HEK293T (cell line): ENCODE data around the gene ZHX3.

Source experiments
- CTCF ChIA-PET: fragments of 350-600 bp; formaldehyde crosslinking; extraction: SDS; loops from one replicate; lab custom pipeline; 2021; ENCODE audit warnings: antibody characterized with exemption, inconsistent platforms; lab: Yijun Ruan, JAX
- POLR2A ChIA-PET: fragments of 350-600 bp; formaldehyde crosslinking; extraction: SDS; loops from one replicate; lab custom pipeline; 2020; ENCODE audit warnings: antibody characterized with exemption, inconsistent platforms; lab: Yijun Ruan, JAX
- DNase-seq: peaks from one replicate; pipeline ENCODE4 v3.0.0; 2012; ENCODE audit warnings: mixed read lengths; ENCODE audit errors: extremely low spot score
- ARNT ChIP-seq: fragments of 450-650 bp; IDR thresholded peaks from 2 replicates; pipeline ENCODE4 v1.6.1; 2017; ENCODE audit warnings: mild to moderate bottlenecking
- BHLHE40 ChIP-seq: fragments of 450-650 bp; IDR thresholded peaks from 2 replicates; pipeline ENCODE4 v1.6.1; 2016; ENCODE audit warnings: mild to moderate bottlenecking, moderate library complexity, borderline replicate concordance
- CTBP1 ChIP-seq: fragments of 450-650 bp; IDR thresholded peaks from 2 replicates; pipeline ENCODE4 v1.6.1; 2016; ENCODE audit warnings: borderline replicate concordance
- ELF4 ChIP-seq: fragments of 450-650 bp; IDR thresholded peaks from 2 replicates; pipeline ENCODE4 v1.6.1; 2017; ENCODE audit warnings: antibody characterized with exemption
- FOXA1 ChIP-seq: fragments of 450-650 bp; IDR thresholded peaks from 2 replicates; pipeline ENCODE4 v1.6.1; 2016; ENCODE audit warnings: mild to moderate bottlenecking
- FOXK2 ChIP-seq: fragments of 450-650 bp; IDR thresholded peaks from 2 replicates; pipeline ENCODE4 v1.6.1; 2016; ENCODE audit warnings: mild to moderate bottlenecking
- FOXM1 ChIP-seq: fragments of 450-650 bp; IDR thresholded peaks from 2 replicates; pipeline ENCODE4 v1.6.1; 2017; ENCODE audit warnings: mild to moderate bottlenecking, borderline replicate concordance
- HDGF ChIP-seq: fragments of 450-650 bp; IDR thresholded peaks from 2 replicates; pipeline ENCODE4 v1.6.1; 2017; ENCODE audit warnings: antibody characterized with exemption, borderline replicate concordance
- L3MBTL2 ChIP-seq: fragments of 450-650 bp; conservative IDR thresholded peaks from 2 replicates; pipeline ENCODE4 v1.6.1; 2016; ENCODE audit warnings: mild to moderate bottlenecking
- LEF1 ChIP-seq: fragments of 450-650 bp; IDR thresholded peaks from 2 replicates; pipeline ENCODE4 v1.6.1; 2017; ENCODE audit warnings: mild to moderate bottlenecking, borderline replicate concordance
- NFRKB ChIP-seq: fragments of 450-650 bp; IDR thresholded peaks from 2 replicates; pipeline ENCODE4 v1.6.1; 2016; ENCODE audit warnings: mild to moderate bottlenecking, moderate library complexity
- SP1 ChIP-seq: fragments of 450-650 bp; IDR thresholded peaks from 2 replicates; pipeline ENCODE4 v1.6.1; 2017
- SUZ12 ChIP-seq: fragments of 450-650 bp; IDR thresholded peaks from 2 replicates; pipeline ENCODE4 v1.6.1; 2016; ENCODE audit warnings: mild to moderate bottlenecking
- TARDBP ChIP-seq: fragments of 450-650 bp; IDR thresholded peaks from 2 replicates; pipeline ENCODE4 v1.6.1; 2016
- ZNF384 ChIP-seq: fragments of 450-650 bp; IDR thresholded peaks from 2 replicates; pipeline ENCODE4 v1.6.1; 2016
- TF ChIP-seq, protein P1 (sequence below): fragments of 450-650 bp; IDR thresholded peaks from 2 replicates; pipeline ENCODE4 v1.6.1; 2016

ZHX3 gene

DNA sequence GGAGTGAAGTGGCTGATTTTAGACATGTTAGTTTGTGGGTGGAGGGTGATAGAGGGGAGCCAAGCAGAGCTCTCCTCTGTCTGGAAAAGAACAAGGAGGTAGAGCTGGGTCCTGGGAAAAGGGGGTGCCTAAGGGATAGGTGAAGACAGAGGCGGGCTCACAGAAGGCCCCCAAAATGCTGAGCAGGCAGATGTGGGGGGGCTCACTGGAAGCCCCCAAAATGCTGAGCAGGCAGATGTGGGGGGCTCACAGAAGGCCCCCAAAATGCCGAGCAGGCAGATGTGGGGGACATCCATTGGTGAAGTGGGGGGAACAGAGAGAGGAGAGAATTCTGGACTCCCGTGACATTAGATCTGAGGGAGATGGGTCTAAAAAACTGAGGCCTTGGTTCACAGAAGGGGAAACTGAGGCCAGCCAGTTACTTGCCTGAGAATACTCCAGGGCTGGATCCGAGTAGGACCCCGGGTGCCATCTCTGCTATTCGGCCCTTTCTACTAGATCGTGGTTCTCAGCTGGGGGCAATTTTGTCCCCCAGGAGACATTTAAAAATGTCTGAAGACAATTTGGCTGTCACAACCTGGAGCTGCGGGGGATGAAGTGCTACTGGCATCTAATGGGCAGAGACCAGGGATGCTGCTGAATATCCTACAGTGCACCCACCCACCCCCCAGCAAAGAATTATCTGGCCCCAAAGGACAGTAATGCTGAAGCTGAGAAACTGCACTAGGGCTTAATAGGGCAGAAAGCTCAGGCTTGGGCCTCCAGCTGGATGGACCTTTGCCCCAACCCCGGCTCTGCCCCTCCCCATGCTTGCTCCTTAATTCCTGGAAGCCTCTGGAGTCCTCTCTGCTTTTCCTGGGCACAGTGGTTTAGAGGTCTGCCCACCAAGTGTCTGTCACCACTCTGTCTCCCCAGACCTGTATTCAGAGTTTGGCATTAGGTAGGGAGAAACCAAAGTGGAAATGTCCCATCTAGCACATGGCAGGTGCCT, 25.2 kb upstream of the ZHX3 start:
- POLR2A ChIA-PET = no interaction called here
- TF ChIP-seq CTBP1 (no peak), ELF4 (no peak), LEF1 (no peak), FOXA1 (no peak), L3MBTL2 (no peak), FOXM1 (no peak), HDGF (no peak)
- TF ChIP-seq, protein P1, sequence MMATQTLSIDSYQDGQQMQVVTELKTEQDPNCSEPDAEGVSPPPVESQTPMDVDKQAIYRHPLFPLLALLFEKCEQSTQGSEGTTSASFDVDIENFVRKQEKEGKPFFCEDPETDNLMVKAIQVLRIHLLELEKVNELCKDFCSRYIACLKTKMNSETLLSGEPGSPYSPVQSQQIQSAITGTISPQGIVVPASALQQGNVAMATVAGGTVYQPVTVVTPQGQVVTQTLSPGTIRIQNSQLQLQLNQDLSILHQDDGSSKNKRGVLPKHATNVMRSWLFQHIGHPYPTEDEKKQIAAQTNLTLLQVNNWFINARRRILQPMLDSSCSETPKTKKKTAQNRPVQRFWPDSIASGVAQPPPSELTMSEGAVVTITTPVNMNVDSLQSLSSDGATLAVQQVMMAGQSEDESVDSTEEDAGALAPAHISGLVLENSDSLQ = no peak
- no peak for DNase-seq
- CTCF ChIA-PET = no interaction called here

DNA sequence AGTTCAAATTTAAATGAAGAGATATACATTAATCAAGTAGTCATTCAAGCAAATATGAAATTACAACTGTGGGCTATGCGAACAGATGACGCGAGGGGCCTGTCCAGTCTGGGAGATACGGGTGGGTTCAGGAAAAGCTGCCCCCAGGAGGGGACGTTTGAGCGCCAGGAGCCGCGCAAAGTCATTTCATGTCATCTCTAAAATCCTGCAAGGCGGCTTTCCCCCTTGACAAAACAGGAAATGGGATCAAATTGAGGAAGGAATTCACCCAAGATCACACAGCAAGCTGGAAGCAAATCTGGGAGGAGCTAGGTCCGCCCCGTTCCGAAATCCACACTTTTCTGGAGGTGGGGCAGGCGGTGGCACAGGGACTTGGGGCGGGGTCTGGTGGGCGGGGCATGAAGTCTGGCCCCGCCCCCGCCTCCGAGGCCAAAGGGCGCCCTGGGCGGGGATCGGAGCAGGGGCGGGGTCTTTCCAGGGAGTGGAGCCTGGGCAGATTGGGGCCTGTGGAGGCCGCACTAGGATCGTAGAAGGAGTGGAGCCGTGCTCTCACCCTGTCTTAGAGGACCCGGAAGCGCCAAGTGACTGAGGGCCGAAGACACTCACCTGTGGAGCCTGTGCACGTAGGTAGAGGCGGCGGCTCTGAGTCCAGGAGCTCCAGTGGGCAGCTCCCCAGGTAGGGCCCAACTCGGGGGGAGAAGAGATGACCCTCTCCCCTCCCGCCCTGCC, 23.0 kb upstream of the ZHX3 start, which contains the start of gene LPIN3:
LPIN3 (plus strand) TSS at position 495 of the 729 bp plus-strand sequence. CDS start 4,983 bp downstream, outside the sequence.
- TF ChIP-seq ZNF384 = no peak
- TF ChIP-seq L3MBTL2 = no peak
- no peak for TF ChIP-seq SUZ12
- TF ChIP-seq, protein P1 = no peak
- no peak for TF ChIP-seq LEF1
- peak; percentile 65; the same call in 1 of the 2 replicates for TF ChIP-seq ELF4
- TF ChIP-seq FOXM1 = no peak
- TF ChIP-seq FOXA1 = no peak
- no peak for TF ChIP-seq ARNT
- TF ChIP-seq NFRKB = no peak
- no peak for TF ChIP-seq TARDBP
- no peak for TF ChIP-seq CTBP1
- TF ChIP-seq BHLHE40 = no peak
- no peak for TF ChIP-seq SP1
- TF ChIP-seq HDGF = 0 out of 2 replicates have a peak, but pooled peaks have one; percentile 17
- TF ChIP-seq FOXK2 = no peak
- ChIA-PET CTCF (interaction anchor here (0.6 to 2.9 kb wide), 16 partner anchors 9 to 375 kb away, joined by 3 to 23 read pairs (median 4); no protein-coding TSS in a partner anchor), POLR2A (no interaction called here)
- peak; percentile 96 for DNase-seq

DNA sequence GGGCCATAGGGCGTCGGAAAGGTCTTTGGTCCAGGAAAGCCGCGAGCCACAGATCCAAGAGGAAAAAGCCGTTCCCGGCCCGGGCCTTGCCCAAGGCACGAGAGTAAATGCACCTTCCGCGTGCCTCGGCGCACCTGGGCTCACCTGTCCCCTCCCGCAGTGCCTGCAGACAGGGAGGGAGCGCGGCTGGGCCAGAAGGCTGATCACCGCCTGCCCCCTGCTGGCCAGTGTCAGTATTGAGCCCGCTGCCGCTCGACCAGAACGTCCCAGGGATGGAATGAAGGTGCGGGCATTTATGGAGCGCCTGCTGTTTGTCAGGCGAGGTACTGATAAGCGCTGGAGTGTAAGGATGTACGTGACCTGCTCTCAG, 22.4 kb upstream of the ZHX3 start:
- POLR2A ChIA-PET = interaction anchor here (1.0 kb wide), 1 partner anchor 22 kb away, joined by 3 read pairs; the partner anchor contains the start of gene ZHX3
- DNase-seq = peak; percentile 81
- TF ChIP-seq CTBP1 (peak; percentile 41; the same call in 1 of the 2 replicates), FOXM1 (no peak), ZNF384 (no peak), FOXA1 (no peak)
- CTCF ChIA-PET = interaction anchor here (0.6 to 2.9 kb wide), 19 partner anchors 10 to 205 kb away, joined by 3 to 23 read pairs (median 4); no protein-coding TSS in a partner anchor

DNA sequence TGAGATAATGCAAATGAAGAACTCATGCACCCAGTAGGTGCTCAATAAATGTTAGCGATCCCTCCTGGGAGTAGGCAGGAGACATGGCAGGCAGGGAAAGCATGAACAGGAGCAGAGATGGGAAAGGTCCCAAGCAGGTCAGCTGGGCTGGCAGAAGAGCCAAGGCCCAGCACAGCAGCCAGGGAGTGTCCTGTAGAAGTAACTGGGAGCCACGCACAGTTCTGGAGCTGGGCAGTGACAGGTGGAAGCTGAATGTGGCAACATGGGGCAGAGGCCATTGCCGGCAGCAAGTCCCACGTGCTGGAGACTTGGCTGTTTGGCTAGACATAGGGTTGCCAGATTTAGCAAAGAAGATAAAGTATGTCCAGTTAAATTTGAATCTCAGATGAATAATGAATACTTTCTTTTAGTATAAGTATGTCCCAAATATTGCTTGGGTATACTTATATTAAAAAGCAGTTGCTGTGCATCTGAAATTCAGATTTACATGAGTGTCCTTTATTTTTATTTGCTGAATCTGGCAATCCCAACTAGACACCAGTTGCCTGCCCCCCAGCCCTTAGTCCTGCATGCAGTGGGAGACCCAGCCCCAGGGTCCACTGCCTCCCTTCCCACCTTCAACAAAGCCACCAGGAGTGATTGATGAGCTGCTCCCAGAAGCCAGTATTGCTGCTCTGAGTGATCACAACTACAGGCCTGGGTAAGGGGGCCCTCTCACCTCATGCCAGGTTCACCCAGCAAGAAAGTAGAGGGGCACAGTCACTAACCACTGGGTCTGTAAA, 19.4 kb upstream of the ZHX3 start:
- no peak for DNase-seq
- POLR2A ChIA-PET = interaction anchor here (1.5 kb wide), 1 partner anchor 18 kb away, joined by 3 read pairs; no protein-coding TSS in a partner anchor
- TF ChIP-seq FOXA1 (no peak), FOXM1 (no peak), NFRKB (no peak), CTBP1 (no peak), HDGF (no peak), FOXK2 (no peak), TARDBP (no peak), L3MBTL2 (no peak), ZNF384 (no peak), BHLHE40 (no peak), LEF1 (no peak), SP1 (no peak), ARNT (no peak), SUZ12 (no peak), ELF4 (no peak)
- TF ChIP-seq, protein P1 = no peak
- CTCF ChIA-PET = interaction anchor here (1.4 kb wide), 1 partner anchor 164 kb away, joined by 7 read pairs; no protein-coding TSS in a partner anchor

DNA sequence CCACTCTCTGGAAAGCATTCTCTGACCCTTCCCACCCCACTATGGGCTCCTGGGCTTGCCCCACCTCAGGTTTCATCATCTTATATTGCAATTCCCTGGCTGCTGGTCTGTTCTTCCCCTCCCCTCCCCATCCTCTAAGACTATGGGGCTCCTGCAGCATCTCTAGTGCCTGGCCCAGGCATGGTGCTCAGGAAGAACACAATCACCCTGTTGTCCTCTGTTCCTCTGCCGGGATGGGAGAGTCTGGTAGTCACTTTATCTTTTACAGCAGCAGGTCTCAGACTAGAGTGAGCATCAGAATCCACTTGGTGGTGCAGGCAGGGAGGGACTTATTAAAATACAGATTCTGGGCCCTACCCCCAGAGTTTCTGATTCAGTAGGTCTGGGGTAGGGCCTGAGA, 18.1 kb upstream of the ZHX3 start:
- ChIA-PET POLR2A (no interaction called here), CTCF (no interaction called here)
- TF ChIP-seq ZNF384 (no peak), SP1 (no peak), ELF4 (no peak)
- DNase-seq = no peak
